Ammon's horn (tissue), 1 donor: ENCODE data around the gene ING1.

ENCODE experiments used
- DNase-seq: peaks from one replicate; pipeline ENCODE4 v3.0.0-alpha.2; 2016; ENCODE audit warnings: low spot score

The ING1 gene

DNA sequence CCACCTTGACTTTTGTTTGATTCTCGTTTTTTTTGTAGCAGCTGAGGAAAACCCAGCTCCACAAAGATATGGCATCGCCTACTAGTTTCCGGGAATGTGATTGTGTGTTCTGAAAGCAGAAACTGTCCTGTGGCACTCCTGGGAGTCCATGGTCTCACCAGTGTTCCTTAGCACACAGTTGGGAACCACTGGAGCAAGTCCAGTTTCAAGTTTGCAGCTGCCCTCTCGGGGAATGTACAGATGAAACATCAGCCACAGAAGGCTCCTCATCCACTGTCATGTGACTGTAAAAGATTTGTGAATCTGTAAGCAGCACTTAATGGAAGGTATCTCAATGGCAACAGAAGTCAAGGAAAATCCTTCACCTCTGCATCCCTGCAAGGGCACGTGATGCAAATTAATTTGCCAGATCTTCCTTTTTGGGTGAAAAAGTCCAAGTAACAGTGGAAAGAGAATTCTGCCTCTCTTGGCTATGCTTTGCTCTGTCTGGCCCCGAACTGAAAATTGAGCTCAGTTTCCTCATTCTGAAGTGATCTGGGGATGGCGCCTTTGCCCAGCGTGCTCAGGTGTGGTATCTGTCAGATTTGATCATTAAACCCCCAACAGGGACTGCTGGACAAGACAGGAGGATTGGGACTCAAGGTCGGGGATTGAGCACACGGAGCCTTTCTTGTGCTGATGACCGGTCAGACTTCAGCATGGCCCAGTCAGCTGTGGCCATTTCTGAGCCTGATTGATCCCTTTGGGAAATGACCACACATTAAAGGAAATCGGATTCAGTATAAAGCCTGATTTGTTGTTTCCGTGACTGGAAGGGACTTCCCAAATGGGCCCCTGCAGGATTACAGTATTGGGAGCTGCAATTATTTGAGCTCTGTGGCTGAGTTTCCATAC lies 58.8 kb downstream of the ING1 start:
- no peak for DNase-seq
